ENCODE results near the gene LRRC32.

Gene LRRC32

GRCh38 chr11:76699451-76700091 is 29.0 kb upstream of the LRRC32 start:
- no peak for DNase-seq

DNA sequence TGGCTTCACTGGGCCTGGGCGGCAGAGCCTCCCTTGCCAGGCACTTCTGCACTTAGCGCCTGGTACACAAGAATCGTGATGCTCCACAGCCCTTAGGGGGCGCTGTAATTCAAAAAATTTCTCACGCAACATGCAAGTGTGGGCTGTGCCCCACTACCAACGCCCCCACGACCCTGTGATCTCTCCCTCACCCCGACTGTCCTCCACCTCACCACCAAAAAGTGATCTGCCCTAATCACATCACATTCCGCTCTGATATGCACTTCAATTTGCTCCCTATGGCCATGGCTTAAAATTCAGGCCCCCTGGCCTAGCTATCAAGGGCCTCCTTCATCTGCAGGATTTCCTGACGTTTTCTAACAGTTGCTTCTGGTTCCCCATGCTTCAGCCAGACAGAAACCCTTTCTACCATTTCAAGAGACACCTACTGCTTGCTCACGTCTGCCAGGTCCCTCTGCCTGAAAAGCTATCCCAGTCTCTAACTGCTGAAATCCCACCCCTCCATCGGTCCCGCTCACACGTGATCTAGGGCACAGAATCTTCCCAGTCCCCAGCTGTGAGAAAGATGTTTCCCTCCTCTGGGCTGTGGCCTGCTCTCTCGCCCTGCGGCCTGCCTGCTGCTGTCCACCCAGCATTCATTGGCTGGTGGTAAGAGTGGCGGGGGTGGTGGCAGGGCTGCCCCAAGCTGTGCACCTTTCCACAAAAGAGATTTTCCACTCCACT is 27.9 kb upstream of the LRRC32 start:
- no peak for DNase-seq

GRCh38 chr11:76696756-76697155 is 26.2 kb upstream of the LRRC32 start:
- DNase-seq = no peak

GRCh38 chr11:76695771-76696170 is 25.2 kb upstream of the LRRC32 start:
- DNase-seq = no peak

DNA sequence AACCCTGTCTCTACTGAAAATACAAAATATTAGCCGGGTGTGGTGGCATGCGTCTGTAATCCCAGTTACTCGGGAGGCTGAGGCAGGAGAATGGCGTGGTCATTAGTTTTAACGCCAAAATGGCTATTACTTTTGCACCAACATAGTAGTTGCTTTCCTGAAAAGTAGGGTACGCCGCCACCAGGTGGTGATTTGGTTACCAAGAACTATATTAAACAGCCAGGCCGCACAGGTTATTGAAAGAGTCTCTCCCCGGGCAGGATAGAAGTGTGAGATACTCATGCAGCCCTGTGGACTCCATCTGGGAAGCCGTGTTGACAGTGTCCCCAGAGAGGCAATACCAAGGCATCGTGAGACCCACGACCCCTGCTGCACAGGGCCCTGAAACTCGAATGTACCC is 24.6 kb upstream of the LRRC32 start:
- no peak for DNase-seq

GRCh38 chr11:76694664-76695063 is 24.1 kb upstream of the LRRC32 start:
- no peak for DNase-seq

GRCh38 chr11:76693806-76694205 is 23.3 kb upstream of the LRRC32 start:
- no peak for DNase-seq

DNA sequence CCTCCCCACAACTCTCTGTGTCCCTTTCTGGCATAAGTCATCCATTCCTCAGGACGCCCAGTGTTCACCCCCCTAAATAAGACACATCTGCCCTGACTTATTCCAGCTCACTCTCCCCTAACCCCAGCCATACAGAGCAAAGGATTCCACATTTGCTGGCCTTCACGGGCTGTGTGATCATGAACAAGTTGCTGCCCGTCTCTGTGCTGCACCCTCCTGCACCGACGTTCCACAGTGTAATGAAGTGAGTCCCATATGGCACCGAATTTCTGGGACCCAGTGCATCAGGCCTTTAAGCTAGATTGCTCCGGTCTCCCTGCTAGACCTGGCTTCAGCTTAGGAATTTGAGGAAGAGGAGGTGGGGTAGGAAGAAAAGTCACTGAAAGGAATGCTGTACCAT is 22.4 kb upstream of the LRRC32 start:
- DNase-seq = no peak

DNA sequence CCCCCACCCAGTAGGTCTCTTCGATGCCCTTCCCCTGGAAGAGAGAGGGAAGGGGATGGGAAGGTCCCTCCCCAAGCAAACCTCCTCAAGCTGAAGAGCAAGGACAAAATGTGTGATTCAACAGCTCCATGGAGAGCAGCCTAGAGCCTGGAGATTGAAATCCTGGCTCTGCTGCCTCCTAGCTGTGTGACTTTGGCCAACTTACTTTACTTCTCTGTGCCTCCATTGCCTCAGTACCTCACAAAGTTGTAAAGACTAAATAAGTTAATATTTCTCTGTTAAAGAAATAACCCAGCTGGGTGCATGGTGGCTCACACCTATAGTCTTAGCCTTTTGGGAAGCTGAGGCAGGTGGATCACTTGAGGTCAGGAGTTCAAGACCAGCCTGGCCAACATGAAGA is 21.1 kb upstream of the LRRC32 start:
- no peak for DNase-seq

GRCh38 chr11:76690736-76691135 is 20.2 kb upstream of the LRRC32 start:
- DNase-seq = no peak

GRCh38 chr11:76689313-76690260 is 19.0 kb upstream of the LRRC32 start:
- DNase-seq = no peak

DNA sequence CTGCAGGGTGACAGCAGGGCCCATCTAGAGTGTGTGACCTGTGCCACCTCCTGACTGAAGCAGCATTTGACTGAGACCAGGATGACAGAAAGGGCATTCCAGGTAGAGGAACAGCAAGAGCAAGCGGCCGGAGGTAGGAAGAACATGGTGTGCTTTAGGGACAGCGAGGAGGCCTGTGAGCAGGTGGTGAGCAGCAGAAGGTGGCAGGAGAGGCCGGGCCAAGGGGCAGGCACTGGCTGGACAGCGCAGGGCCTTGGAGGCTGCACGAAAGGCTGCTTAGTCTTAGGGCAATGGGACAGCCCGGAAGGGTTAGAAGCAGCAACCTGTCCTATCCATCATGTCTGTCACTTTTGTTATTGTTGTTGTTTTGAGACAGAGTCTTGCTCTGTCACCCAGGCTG is 17.6 kb upstream of the LRRC32 start:
- DNase-seq = no peak

- no peak for DNase-seq
Measured at GRCh38 chr11:76686261-76687079, 15.9 kb upstream of the LRRC32 start.

- DNase-seq = no peak
Measured at GRCh38 chr11:76685831-76686230, 15.3 kb upstream of the LRRC32 start.

DNA sequence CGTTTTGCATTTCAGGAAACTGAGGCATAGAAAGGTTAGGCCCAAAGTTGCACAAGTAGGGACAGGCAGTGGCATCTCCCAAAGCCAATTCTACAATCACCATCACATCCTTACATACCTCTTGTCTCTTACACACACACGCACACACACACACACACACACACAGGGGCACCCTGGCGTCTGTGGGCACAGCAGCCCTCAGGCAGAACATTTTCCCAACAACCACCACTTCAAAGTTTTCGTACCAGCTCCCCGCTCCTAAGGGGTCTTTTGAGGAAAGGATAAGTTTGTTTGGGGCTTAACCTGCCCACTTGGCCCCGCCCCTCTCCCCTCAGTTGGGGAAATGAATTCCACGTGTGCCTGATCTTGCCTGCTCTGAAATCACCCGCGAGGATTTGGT is 14.7 kb upstream of the LRRC32 start:
- DNase-seq = no peak

DNA sequence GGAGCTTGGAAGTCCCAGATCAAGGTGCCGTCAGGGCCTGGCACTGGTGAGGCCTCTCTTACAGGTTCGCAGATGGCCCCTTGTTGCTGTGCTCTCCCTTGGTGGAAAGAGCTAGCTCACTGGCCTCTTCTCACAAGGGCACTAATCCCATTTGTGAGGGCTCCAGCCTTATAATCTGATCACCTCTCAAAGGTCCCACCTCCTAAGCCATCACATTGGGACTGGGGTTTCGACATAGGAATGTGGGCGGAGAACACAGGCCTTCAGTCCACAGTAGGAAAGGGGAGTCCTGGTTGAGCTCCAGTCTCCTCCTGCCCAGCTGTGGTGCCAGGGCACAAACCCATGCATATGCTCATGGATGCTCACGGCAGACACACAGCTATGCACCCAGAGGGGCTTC is 14.0 kb upstream of the LRRC32 start:
- DNase-seq = no peak

DNA sequence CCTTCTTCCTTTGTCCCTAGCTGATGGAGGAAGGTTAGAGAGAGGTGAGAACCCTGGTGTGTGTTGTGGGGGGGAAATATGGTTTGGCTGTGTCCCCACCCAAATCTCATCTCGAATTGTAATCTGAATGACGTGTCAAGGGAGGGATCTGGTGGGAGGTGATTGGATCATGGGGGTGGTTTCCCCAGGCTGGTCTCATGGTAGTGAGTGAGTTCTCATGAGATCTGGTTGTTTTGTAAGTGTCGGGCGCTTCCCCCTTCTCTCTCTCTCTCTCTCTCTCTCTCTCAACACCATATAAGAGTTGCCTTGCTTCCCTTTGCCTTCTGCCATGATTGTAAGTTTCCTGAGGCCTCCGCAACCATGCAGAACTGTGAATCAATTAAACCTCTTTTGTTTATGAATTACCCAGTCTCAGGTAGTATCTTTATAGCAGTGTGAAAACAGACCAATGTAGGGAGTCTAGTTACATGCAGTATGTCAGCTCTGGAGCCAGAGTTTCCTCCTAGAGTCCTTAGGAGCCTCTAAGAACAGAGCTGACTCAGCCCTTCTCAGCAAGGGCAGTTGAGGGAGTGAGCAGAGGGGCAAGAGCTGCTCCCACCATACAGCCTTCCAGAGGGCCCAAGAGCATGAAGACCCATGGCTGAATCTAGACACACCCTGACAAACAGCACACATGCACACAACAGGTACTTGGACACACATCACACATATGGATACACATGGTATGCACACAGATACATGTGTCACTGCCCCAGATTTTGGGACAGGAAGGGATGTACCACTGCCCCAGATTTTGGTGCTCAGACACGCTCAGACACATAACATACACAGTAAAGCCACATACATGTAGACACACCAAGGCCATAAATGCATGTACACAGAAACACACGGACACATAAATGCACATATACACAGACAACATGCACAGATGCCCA is 12.9 kb upstream of the LRRC32 start:
- DNase-seq = no peak

DNA sequence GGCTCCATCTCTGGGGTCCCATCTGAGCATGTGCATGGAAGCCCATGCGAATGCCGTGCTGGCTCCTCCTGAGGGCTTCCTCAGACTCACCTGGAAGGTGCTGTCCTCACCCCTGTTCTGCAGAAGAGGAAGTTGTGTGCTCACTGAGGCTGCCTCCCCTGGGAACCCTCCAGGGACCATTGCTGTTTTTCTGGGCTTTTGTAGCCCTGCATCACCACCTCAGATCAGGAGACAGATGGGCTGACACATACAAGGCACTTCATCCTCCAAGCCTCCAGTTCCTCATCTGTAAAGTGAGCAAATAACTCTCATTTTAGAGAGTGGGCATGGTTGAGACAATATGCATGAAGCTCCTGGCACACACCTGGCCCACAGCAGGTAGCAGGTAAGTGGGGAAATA is 12.1 kb upstream of the LRRC32 start:
- no peak for DNase-seq

DNA sequence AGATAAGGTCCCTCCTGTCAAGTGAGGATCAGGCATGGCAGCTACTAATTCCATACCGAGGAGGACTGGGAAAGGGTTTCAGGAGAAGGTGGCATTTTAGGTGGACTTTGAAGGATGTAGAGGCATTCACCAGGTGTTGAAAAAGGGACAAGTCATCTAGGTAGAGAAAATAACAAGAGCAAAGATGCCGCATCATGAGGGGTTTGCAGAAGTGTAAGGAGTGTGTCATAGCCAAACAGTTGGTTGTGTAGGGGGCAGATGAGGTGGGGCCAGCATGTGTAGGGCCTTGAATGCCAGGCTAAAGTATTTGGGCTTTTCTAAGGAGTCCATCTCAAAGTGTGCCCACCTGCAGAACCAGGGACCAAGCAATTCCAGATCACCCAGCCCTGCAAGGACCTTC is 11.6 kb upstream of the LRRC32 start:
- no peak for DNase-seq

DNA sequence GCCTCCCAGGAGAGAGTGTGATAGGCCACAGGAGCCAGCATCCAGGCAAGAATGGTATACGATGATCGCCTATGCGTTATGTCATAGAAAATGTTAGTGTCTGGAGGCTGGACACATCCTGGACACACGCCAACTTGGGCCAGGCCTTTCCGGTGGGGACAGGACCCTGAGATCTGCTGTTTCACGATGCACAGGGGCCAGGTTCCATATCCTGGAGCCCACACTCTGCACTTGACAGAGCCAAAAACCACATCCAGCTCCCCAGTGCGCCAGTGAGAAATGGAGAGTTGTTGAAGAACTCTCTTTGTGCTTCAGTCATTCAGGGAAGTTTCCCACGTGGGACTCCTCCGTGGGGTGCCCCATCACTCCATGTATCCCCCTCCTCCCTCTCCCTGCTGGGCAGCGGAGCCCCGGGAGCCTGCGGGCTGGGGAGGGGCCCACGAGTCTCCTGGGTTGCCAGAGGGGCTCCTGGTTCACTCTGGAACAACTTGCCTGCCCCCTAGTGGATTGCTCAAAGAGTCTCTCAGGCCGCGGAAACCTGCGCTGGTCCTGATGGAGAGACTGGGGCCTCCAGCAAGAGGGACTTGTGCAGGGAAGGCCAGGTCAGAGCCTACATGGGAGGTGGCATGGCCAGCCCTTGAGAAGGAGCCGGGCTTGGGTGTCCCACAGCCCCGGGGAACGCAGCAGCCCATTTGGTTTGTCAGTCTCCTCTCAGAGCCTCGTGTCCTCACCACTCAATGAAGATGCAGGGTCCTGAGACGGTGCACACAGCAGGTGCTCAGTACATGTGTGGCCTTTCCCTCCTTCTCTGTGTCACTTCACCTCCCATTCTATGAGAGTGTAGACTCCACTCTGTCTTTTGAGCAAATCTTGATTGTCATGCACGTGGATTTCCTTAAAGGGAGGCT is 10.2 kb upstream of the LRRC32 start:
- DNase-seq = peak; percentile 89

DNA sequence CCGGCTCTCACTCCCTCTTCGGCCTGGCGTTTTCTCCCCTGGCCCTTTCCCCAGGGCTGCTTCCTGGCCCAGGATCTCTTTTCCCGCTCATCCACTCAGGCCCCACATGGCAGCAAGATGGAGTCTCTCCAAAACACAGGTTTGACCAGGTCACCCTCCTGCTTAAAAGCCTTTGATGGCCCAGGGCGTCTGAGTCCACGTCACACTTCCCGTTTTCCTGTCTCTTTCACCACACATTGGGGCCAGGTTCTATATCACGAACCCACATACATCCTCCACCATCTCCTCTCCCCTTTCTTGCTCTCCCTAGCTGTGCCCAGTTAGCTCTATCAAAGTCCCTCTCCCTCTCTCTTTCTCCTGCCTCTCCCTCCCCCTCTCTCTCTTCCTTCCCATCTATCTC is 7.8 kb upstream of the LRRC32 start:
- DNase-seq = no peak
